Small intestine (tissue), 7 donors: Measurements from ENCODE around the gene LAMTOR1. TPM values are rescaled to one million over a fixed set of nuclear protein-coding genes. Genes with fewer than 3 reads are reported as not detected.
A peak's percentile ranks its signal among the peaks of the same experiment; 100 is the strongest.

Source experiments
- DNase-seq, 2 donors: peaks; one replicate each; pipeline versions ENCODE4 v3.0.0 to v3.0.0-alpha.2; 2013
- FAIRE-seq: peaks from 2 replicates; lab custom pipeline; 2012; peaks lifted over from hg19 to GRCh38; lab: Jason Lieb, UNC
- H3K27ac ChIP-seq, 3 donors: one replicate each; pipeline ENCODE4 v1.5.1; 2013; ENCODE audit warnings: low read length in 2 of 3, mild to moderate bottlenecking in 2 of 3, control low read depth in 1 of 3, inconsistent platforms in 1 of 3, low read depth in 1 of 3, moderate library complexity in 1 of 3
- H3K27me3 ChIP-seq, 3 donors: one replicate each; pipeline ENCODE4 v1.6.1; 2013; ENCODE audit warnings: low read length in 3 of 3, inconsistent platforms in 1 of 3; ENCODE audit not compliant: control insufficient read depth in 3 of 3, insufficient read depth in 3 of 3
- H3K36me3 ChIP-seq, 3 donors: one replicate each; pipeline ENCODE4 v1.6.1; 2013; ENCODE audit warnings: low read length in 3 of 3, inconsistent platforms in 1 of 3, low read depth in 1 of 3, mild to moderate bottlenecking in 1 of 3, moderate library complexity in 1 of 3; ENCODE audit not compliant: control insufficient read depth in 3 of 3, insufficient read depth in 2 of 3
- H3K4me1 ChIP-seq, 3 donors: one replicate each; pipeline ENCODE4 v1.6.1; 2013; ENCODE audit warnings: low read length in 2 of 3, inconsistent platforms in 1 of 3, low read depth in 1 of 3, mild to moderate bottlenecking in 1 of 3, moderate library complexity in 1 of 3; ENCODE audit not compliant: control insufficient read depth in 3 of 3, insufficient read depth in 2 of 3
- H3K4me3 ChIP-seq, 3 donors: one replicate each; pipeline ENCODE4 v1.5.1; 2013; ENCODE audit warnings: low read length in 3 of 3, control low read depth in 1 of 3, inconsistent platforms in 1 of 3, low read depth in 1 of 3, mild to moderate bottlenecking in 1 of 3, moderate library complexity in 1 of 3
- H3K9me3 ChIP-seq, 2 donors: one replicate each; pipeline ENCODE4 v1.6.1; 2013; ENCODE audit warnings: low read depth in 1 of 2, low read length in 1 of 2; ENCODE audit not compliant: control insufficient read depth in 2 of 2, insufficient read depth in 1 of 2
- WGBS, 3 donors: extraction: QIAGEN DNeasy Blood & Tissue Kit; methylation state at CpG; one replicate each; pipeline ENCODE4 v1.1.7; 2013; 5-methylcytosine and 5-hydroxymethylcytosine counted together
- polyA plus RNA-seq, 4 donors: library from polyadenylated mRNA; stranded (reverse) in 3 of 4; unstranded in 1 of 4; fragments of 200-250 nt in 3 of 4; fragments of 120-200 nt in 1 of 4; gene quantifications; one replicate each; pipeline versions ENCODE4 v1.2.1 to v1.2.3, GENCODE V29; 2013
- donor health status: healthy with polysubstance abuse.
- donor health status: control.
- donor health status: control.
- donor health status: Bipolar disorder and iron deficiency.
- donor health status: healthy.

Gene LAMTOR1
- polyA plus RNA-seq, 4 donors: 118 to 149 (median 125) TPM

GRCh38 chr11:72127923-72128322 is 24.8 kb upstream of the LAMTOR1 start:
- Histone ChIP-seq H3K4me1 (peaks cover 0 to 2% (median 0%) of the 10 kb centered on the region in 3 donors), H3K27ac (no peak overlapping the region), H3K4me3 (no peak overlapping the region), H3K27me3 (peaks cover 0 to 6% (median 0%) of the 10 kb centered on the region in 3 donors), H3K36me3 (no peaks in the 10 kb centered on the region), H3K9me3 (peaks cover 0 to 8% of the 10 kb centered on the region in 2 donors)
- FAIRE-seq (no peak), DNase-seq (no peak)
- whole genome bisulfite sequencing, 3 donors: 63 to 65% (median 63%) methylated on average over 2 of the region's 2 CpGs

- Histone ChIP-seq H3K4me1 (peaks cover 0 to 2% (median 0%) of the 10 kb centered on the region in 3 donors), H3K27ac (no peak overlapping the region), H3K27me3 (peaks cover 0 to 5% (median 0%) of the 10 kb centered on the region in 3 donors), H3K9me3 (peaks cover 0 to 8% of the 10 kb centered on the region in 2 donors), H3K36me3 (no peaks in the 10 kb centered on the region), H3K4me3 (no peak overlapping the region)
- FAIRE-seq (no peak), DNase-seq (no peak)
- 52 to 59% (median 52%) methylated on average over 1 of the region's 1 CpG for WGBS, 3 donors
These were observed 22.9 kb upstream of the LAMTOR1 start for GRCh38 chr11:72125956-72126355.

GRCh38 chr11:72124046-72124445 is 20.9 kb upstream of the LAMTOR1 start:
- Histone ChIP-seq H3K9me3 (peaks cover 0 to 8% of the 10 kb centered on the region in 2 donors), H3K36me3 (no peaks in the 10 kb centered on the region), H3K27me3 (no peaks in the 10 kb centered on the region), H3K4me3 (no peak overlapping the region), H3K4me1 (peaks cover 0 to 2% (median 0%) of the 10 kb centered on the region in 3 donors), H3K27ac (no peak overlapping the region)
- WGBS, 3 donors: 89 to 95% (median 90%) methylated on average over 6 of the region's 6 CpGs
- no peak for FAIRE-seq
- DNase-seq: no peak

- no peaks in the 10 kb centered on the region for H3K27me3 ChIP-seq
- no peak overlapping the region for H3K27ac ChIP-seq
- 30 to 66% (median 44%) methylated on average over 3 of the region's 3 CpGs for WGBS, 3 donors
- H3K9me3 ChIP-seq: no peaks in the 10 kb centered on the region
- H3K4me3 ChIP-seq: no peak overlapping the region
- peaks cover 0 to 2% (median 0%) of the 10 kb centered on the region in 3 donors for H3K4me1 ChIP-seq
- DNase-seq (peak in 1 of 2 donors; percentile 40), FAIRE-seq (no peak)
- no peaks in the 10 kb centered on the region for H3K36me3 ChIP-seq
These were observed 20.1 kb upstream of the LAMTOR1 start for GRCh38 chr11:72123117-72123653.

GRCh38 chr11:72122607-72123006 is 19.5 kb upstream of the LAMTOR1 start:
- Histone ChIP-seq H3K4me3 (no peak overlapping the region), H3K27ac (no peak overlapping the region), H3K36me3 (no peaks in the 10 kb centered on the region), H3K9me3 (no peaks in the 10 kb centered on the region), H3K4me1 (peaks cover 0 to 2% (median 0%) of the 10 kb centered on the region in 3 donors), H3K27me3 (no peaks in the 10 kb centered on the region)
- DNase-seq: no peak
- no peak for FAIRE-seq
- WGBS, 3 donors: 79 to 95% (median 89%) methylated on average over 1 of the region's 1 CpG

- FAIRE-seq (no peak), DNase-seq (no peak)
- Histone ChIP-seq H3K27me3 (no peaks in the 10 kb centered on the region), H3K36me3 (no peaks in the 10 kb centered on the region), H3K4me3 (no peak overlapping the region), H3K27ac (no peak overlapping the region), H3K4me1 (peaks cover 0 to 2% (median 0%) of the 10 kb centered on the region in 3 donors), H3K9me3 (no peaks in the 10 kb centered on the region)
- WGBS, 3 donors: 76 to 88% (median 77%) methylated on average over 2 of the region's 2 CpGs
These were observed 17.8 kb upstream of the LAMTOR1 start for GRCh38 chr11:72120930-72121329.

- Histone ChIP-seq H3K36me3 (no peaks in the 10 kb centered on the region), H3K27ac (no peak overlapping the region), H3K4me3 (no peak overlapping the region), H3K4me1 (peaks cover 0 to 2% (median 0%) of the 10 kb centered on the region in 3 donors), H3K9me3 (no peaks in the 10 kb centered on the region), H3K27me3 (no peaks in the 10 kb centered on the region)
- WGBS, 3 donors: 77 to 86% (median 85%) methylated on average over 6 of the region's 6 CpGs
- FAIRE-seq (no peak), DNase-seq (no peak)
These were observed 16.1 kb upstream of the LAMTOR1 start for GRCh38 chr11:72119198-72119597.

- WGBS, 3 donors: 86 to 95% (median 87%) methylated on average over 6 of the region's 6 CpGs
- FAIRE-seq: no peak
- no peaks in the 10 kb centered on the region for H3K9me3 ChIP-seq
These were observed 13.1 kb upstream of the LAMTOR1 start for GRCh38 chr11:72116019-72116755.

More at GRCh38 chr11:72116019-72116755, 13.1 kb upstream of the LAMTOR1 start:
- no peak for DNase-seq
- no peaks in the 10 kb centered on the region for H3K36me3 ChIP-seq
- no peak overlapping the region for H3K4me3 ChIP-seq
- peaks cover 0 to 11% (median 0%) of the 10 kb centered on the region in 3 donors for H3K4me1 ChIP-seq
- no peak overlapping the region for H3K27ac ChIP-seq
- H3K27me3 ChIP-seq: no peaks in the 10 kb centered on the region
